HG02798 (cell line): Measurements from ENCODE around the gene ITPR1.
A peak's percentile ranks its signal among the peaks of the same experiment; 100 is the strongest.

Source experiments
- ATAC-seq: cut with Tn5 transposase; IDR thresholded peaks from one replicate; pipeline ENCODE4 v1.9.1; 2021; ENCODE audit warnings: mild to moderate bottlenecking; ENCODE audit not compliant: unreplicated experiment, poor library complexity

ITPR1 gene

DNA sequence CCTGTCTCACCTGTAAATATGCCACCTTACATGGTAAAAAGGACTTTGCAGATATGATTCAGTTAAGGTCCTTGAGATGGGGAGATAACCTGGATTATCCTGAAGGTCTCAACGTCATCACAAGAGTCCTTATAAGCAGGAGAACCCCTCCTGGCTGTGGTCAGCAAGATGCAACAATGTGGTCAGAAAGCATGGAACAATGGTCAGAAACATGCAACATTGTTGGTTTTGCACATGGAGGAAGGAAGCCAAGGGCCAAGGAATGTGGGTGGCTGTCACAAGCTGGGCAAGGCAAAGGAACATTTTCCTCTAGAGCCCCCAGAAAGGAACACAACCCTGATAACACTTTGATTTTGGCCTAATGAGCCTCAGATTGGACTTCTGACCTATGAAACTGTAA is 16.7 kb upstream of the ITPR1 start:
- ATAC-seq: no peak

DNA sequence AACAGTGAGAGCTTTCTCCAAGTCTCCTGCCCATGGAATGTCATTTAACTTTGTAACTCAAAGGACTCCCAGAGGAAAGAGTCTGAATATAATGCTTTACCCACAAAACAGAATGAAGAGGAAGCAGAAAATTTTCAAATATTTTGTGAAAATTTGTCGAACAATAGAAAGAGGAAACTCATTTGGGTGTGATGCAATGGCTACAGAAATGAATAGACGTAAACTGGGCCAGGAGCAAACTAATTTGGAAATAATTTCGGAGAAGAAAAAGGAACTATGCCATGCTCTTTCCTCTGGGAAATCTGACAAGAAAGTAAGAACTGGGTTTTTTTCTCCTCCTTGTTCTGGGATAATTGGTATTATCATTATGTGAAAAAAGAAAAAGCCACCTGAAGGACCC is 14.9 kb upstream of the ITPR1 start:
- ATAC-seq: no peak

DNA sequence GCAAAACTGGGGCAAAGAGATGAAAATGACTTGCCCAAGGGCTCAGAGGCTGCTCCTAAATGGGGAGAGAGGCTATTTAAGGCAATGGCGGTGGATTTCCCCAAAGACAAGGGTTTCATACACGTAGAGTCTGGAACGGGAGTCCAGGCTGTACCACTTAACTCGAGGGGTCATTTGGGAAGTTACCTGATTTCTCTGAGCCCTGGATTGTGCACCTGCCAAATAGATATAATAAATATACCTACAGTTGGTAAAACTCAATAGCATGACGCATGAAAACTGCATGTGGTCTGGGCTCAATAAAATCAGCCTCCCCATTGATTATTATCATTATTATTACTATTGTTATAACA is 1.3 kb upstream of the ITPR1 start:
- no peak for ATAC-seq

DNA sequence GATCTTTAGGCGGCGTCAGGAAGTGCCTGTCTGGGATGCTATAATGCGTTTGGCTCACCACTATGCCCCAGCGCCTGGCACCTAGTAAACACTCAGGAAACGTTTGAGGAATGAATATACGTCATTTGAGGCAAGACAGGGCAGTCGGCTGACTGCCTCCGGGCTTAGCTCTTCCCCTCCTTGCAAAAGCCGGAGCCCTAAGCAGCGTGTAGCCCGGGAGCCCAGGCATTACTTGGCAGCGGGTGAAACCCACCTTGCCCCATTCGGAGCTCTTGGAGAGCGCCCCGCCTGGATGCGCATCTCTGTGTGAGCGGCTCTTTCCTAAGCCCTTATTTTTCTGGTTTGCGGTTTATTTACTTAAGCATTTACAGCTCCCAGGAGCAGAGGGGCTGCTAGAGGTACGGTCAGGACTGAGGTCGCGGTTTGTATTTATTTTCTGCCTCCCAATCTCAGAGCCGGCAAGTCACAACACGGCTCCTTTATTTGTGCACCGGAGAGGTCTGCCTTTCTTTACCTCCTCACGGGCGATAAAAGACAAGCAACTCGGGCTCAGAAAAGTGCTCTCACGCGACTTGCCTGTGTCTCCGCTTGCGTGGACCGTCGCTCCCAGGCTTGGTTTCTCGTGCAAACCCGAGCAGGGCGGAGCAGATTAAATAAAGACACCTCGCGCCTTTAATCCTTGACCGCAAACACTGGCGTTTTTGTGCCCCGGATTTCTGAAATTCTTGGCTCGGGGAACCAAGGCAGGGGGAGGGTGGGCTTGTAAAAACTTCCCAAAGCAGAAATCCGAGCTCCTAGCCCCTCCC is 737 bp upstream of the ITPR1 start:
- no peak for ATAC-seq

DNA sequence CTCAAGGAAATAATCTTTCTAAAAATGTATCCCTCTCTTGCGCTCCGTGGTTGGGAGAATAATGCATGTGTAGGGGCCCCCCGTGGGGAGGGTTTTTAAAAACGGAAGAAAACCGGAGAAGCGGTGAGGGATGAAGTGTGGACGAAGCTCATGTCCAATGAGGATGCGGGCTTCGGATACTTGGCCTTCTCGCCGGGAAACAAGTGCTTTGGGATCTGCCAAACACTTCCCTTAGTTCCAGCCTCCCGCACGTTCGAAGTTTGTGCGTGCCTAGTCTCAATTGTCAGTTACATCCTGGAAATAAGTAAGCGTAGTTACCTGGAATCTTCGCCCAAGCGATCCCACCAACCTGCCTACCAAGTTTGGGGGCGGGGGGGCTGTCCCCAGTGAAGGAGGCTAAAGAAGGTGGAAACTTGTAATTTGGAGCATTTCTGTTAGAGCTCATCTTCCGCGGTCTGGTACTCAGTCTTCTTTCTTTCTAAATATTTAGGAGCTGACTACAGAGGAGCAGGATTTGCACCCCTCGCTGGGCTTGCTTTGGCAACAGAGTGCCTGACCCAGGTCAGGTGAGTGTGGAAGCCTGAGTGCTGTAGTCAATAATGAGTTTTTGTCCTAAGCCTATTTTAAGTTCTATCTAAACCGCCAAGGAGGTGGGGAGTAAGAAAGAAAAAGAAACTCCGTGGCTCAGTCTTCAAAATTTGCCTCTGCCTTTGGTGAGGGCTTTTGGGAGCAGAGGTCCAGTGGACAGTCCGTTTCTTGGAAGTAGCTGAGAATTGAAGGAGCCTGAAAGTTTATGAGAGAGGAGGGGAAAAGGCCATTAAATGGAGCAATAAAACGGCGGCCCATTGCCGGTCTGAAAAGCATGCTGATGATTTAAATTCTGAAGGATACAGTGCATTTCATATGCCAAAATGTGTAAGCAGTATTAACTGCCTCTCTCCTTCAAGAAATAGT is 1.1 kb downstream of the ITPR1 start:
- no peak for ATAC-seq

DNA sequence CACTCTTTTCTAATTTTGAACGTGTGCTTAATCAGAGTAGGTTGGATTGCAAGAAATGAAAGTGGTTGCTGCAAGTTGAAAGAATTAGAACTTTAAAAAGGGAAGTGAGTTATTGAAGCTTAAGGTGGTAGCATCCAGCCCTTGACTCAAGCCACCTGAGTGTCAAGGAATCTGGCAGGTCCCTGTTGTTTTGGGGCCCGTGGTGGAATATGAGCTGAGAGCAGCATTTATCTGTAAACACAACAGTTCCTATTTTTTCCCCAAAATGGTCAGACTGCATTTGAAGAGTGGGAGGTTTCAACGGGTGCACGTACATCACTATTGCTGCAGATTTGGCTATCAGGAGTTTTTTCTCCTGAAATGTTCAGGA is 1.7 kb downstream of the ITPR1 start:
- ATAC-seq: peak; percentile 23

DNA sequence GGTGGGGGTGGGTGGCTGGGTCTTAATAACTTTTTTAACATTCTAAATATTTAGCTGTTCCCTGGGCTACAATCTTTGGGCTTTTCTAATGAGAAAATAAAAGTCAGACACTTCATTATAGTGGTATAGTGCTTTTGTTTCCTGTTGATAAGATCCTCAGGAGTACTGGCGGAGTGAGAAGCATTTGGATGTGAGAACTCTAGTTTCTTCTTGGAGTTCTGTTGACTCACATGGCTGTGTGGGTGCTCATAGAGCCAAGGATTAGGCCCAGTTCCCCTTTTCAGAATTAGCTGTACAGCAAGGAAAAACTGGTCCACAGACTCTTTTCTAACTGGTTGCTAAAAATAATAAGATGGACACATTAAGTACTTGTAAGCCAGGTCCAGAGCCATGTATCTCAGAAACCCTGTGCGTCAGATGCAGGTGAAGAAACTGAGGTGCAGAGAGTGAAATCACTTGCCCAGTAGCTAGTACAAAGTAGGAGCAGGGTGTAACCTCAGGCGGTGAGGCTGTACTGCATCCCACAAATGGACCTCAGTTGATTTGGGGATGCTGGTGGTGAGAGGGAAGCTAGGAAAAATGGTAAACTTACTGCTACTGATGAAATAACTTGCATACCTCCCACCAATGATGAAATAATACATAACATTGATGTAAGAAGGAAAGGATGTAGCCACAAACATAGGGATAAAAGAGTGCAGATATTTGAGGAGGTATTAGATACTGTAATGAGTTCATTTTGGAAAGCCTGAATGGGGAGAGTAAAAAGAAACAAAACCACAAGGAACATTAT is 2.3 kb downstream of the ITPR1 start:
- no peak for ATAC-seq

DNA sequence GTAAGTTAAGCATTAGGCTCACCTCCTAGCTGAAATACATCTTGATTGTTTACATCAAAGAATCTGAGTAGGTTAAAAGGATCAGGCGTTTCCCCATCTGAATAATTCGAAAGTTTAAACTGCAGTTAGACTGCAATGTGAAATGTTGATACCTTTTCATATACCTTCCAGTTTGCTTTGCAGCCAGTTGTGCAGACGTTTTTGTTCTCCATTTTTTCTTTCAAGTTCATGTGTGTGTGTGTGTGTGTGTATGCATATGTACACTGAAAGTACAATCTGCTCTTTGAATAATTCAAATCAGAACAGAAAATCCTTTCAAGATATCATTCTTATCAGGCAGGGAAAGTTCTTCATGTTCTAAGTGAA is 2.9 kb downstream of the ITPR1 start:
- ATAC-seq: no peak

DNA sequence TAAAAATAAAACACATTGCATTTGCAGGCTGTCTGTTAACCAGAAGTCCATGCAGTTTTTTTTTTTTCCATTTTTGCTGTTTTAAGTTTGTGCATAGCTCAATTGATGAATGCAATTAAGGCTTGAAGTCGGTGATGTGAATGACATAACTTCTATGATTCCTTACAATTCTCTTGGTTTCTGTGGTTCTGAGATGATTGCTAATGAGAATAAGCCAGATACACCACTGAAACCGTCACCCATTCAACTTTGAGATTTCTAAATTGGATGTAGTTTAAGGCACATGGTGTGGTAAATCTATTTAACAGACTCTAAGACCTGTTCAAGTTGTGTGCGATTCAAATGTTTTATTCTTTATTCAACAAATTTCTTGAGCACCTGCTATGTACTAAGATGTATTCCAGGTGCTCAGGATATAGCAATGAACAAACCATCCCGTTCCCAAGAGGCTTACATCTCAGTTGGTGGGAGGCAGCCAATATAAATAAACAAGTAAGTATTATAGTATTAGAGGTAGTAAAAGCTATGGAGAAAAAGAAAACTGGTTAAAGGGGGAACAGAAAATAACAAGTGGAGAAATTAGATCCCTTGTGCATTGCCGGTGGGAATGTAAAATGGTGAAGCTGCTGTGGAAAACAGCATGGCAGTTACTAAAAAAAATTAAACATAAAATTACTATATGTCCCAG is 4.0 kb downstream of the ITPR1 start:
- ATAC-seq: no peak

DNA sequence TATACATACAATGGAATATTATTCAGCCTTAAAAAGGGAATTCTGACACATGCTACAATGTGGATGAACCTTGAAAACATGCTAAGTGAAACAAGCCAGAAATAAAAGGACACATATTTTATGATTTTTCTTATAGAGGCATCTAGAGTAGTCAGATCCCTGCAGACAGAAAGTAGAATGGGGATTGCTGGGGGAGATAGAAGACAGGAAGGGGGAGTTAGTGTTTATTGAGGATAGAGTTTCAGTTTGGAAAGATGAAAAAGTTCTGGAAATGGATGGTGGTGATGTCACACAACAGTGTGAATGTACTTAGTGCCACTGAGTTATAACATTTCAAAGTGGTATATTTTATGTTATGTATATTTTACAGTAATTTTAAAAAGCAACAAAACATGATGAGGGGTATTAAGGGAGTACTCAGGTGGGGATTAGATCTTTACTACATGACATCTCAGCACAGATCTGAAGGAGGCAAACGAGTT is 4.7 kb downstream of the ITPR1 start:
- no peak for ATAC-seq

DNA sequence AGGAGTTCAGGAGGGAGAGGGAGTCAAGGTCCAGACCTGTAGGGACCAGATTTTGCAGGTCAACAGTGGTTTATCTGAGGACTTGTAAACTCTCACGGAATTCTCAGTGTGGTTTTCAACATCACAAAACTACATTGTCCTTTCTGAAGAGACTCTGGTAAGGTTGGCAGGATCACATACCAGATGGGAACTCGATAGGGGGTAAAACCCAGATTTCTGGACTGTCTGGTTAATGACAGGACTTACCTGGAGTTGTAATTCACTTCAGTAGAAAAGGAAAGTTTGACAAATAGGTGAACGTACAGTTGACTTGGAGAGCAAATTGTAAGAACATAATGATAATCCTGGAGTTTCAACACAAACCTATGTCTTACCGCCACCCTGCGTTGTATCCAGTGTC is 5.3 kb downstream of the ITPR1 start:
- no peak for ATAC-seq

DNA sequence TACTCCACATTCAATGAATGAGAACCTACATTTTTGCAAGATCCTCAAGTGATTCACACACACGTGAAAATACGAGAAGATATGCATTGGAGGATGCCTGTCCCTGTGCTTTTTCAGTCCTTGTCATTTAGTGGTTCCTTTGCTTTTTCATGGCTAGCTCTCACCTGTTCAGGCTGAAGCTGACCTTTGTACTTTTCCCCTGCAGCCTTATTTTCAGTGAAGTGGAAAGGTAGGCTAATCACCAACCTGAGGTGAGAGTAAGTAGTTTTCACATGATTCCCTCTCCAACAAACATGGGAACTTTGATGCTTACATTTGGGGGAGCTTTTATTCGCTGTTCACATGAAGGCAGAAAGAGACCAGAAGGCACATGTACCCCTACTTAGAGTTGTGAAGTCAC is 8.3 kb downstream of the ITPR1 start:
- no peak for ATAC-seq

DNA sequence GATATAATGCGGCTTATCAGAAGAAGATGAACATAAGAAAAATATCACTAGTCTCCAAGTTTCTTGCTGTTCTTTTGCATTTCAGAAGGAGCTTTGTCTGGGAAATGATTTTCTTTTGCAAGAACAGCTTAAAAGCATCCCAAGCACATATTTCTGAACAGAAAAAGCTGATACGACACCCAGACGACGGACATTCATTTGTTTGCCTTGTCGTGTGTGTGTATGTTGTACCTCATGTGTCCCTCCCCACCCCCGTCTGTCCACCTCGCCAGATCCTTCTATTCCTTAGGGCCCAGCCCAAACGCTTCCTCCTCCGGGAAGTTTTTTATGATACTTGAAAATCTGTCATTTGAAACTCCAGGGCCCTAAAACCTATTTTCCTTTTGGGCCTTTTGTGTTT is 8.8 kb downstream of the ITPR1 start:
- no peak for ATAC-seq

DNA sequence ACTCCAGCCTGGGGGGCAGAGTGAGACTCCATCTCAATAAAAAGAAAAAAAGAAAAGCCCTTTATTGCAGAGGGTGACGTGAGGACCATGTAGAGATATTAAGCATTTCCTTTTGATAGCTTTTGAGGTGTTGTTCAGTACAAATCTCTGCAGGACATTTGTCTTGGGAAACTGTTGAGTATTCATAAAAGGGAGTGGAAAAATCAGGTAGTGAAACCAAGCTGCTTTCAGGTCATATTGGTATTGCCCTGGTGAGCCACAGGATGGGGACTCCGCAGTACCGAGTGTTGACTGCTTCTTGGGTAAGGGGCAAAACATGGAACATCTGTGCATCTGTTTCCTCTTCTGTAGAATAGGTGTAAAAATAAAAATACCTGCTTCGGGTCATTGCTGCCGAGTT is 9.9 kb downstream of the ITPR1 start:
- ATAC-seq: peak; percentile 51

DNA sequence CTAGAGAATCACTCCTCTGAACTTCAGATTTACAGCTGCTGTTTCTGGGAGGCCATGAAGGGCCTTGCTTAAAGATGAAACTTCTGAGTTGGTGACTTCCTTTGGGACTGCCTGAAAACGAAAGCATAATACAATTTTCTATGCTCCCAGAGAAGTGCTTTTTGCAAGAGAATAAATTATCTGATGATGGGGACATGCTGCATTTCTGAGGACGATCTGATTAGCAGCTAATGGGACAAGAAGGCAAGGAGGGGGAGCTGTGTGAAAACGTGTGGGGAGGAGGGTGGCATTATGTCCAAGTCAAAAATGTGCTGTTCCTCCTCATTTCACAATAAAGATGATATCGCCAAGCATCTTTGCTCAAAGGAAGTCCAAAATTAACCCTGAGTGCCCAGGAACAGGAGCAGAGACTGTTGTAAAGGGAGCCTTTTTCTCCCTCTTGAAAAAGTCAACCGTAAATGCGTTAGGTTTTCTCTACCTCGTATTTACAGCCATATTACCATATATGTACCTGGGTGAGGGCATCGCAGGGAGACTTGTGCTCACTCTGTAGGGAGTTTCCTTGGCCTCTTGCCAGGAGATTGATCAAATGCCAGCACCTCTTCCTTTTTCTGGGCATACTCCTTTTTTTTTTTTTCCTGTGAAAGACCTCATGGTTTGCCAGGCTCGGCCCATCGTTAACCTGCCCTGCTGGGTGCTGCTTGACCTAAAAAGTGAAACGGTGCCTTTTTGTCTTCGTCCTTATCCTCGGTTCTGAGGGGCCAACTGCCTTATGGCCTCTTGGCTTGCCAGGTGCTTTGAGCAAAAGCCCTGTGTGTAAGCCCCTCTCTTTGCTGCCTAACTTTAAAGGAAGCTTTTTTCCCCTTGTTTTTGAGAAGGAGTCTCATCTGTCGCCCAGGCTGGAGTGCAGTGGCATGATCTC is 11.5 kb downstream of the ITPR1 start:
- ATAC-seq: no peak

DNA sequence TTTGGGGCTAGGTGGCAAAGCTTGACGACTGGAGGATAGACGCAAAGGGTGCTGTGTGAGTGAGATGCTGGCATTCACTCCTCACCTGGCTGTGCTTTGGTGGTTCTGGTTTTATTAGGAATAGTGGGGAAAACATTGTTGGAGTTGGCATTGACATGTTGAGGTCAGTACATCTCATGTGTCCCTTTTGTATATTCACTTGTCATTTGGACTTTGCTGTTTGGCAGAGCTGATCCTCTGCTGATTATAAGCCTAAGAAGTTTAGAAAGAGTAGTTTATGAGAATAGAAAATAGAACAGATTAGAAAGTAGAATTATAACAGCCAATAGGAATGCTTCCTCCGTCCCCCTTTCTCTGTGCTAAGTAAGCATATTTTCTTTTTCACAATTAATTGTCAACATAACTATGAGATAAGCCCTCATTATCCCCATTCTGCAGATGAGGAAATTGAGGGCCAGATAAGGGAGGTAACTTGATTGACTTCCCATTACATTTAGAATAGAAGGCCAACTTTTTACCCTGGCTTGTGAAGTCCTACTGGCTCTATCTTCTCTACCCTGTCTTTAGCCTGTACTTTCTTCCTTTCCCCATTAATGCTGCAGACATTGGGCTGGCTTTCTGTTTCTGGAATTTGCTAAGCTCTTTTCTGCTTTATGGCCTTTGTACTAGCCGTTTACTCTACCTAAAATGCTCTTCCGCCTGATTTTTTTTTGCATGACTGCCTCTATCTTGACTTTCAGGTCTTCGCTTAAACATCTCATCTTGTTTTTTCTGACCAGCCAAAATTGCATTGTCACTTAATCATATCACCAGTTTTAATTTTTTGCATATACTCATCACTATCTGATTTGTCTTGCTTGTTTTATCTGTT is 12.8 kb downstream of the ITPR1 start:
- no peak for ATAC-seq

DNA sequence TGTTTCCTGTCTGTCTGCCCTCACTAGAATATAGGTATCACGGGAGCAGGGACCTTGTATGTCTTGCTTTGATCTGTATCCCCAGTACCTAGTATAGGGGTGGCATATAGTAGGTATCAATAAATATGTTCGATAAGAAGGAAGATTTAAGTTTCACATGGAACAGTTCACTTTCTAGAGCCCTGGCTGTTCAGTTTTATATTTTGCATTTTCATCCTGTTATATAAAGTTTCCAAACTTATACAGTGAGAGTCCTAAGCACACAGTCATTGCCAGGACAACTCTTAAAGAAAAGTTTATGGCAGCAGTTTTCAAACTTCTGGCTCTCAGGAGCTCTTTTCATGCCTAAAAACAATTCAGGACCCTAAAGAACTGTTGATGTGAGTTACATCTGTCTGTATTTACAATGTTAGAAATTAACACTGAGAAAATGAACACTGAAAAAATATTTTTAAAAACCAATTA is 13.4 kb downstream of the ITPR1 start:
- no peak for ATAC-seq

DNA sequence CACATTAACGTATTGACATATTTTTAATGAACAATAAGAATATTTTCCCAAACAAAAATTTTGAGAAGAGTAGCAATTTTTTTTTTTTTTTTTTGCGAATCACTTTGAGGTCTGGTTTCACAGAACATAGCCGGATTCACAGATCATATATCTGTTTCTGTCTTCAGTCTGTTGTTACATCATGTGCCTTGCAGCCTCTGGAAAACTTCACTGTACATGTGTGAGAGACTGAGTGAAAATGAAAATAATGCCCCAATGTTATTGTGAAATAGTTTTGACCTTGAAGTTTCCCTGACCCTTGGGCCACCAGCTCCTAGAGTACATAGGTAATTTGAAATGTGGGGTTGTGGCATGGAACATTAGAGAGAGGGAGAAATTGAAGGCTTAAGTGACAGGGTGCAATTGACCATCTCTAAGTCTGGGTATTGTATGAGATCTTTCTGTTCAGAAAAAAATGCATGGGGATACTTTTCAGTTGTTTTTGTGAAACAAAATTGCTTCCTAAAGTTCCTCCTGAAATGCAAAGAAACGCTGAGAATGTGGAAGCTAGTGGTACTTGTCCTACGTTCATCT is 14.0 kb downstream of the ITPR1 start:
- ATAC-seq: no peak
